ENCODE measurements around the gene HARBI1. TPM values are rescaled to one million over a fixed set of nuclear protein-coding genes. Genes with fewer than 3 reads are reported as not detected.

HARBI1 gene
- total and polyA plus RNA-seq, 2 of the 8 experiments (the other 6 are each of a cell fraction or from before 2014, with no cell fraction given), result 3.8 to 5.1 TPM

DNA sequence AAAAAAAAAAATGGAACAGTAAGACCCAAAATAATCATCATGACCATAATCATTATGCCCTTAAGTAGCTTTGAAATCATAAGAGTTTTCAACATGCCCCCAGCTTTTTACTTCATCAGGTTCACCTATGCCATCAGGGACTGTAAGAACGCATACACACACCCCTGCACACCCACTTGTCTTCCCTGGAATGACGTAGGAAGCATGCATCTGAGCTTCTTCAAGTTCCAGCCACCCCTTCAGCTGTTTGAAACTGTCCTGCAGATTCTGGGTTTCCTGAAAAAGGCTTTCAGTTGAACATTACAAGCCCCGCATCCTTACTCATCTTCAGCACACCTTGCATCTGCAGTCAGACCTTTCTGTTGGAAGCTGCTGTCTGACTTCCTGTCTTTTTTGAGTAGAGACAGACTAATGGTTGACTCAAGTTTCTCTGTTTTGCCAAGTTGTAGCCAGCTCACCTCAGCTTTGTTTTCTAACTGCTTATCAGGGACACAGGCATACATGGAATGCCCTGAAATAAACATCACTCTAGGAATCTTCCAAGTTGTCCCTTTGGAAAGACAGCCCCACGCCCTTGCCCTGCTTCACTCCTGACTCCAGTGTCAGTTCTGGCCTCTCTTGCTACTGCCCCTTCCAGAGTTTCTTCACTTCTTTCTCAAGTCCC is 46.4 kb upstream of the HARBI1 start:
- H4K5ac ChIP-seq (ENCODE audit: insufficient read length, low read depth, low read length), result no peak overlapping the region
- H3K4ac ChIP-seq (replicated peaks; ENCODE audit: insufficient read length, low read depth, low read length), result no peak overlapping the region
- peaks cover 16 to 49% (median 38%) of the 10 kb centered on the region in 4 experiments for H3K36me3 ChIP-seq (ENCODE audit: control insufficient read depth in 2 of 4, insufficient read depth in 4 of 4, low read length in 3 of 4)
- no peak overlapping the region for H3K56ac ChIP-seq (replicated peaks; ENCODE audit: insufficient read length, low read depth, low read length)
- H4K8ac ChIP-seq (ENCODE audit: extremely low read depth, insufficient read depth, low read length), result no peak overlapping the region
- H3K79me2 ChIP-seq (ENCODE audit: control insufficient read depth in 1 of 2, insufficient read depth in 2 of 2, low read length in 2 of 2), result no peaks in the 10 kb centered on the region
- CTCF ChIA-PET (ENCODE audit: partially characterized antibody), result interaction anchor here (0.7 to 1.9 kb wide), 3 partner anchors 9 to 220 kb away, joined by 3 to 6 read pairs (median 3); no protein-coding TSS in a partner anchor
- POLR2A ChIA-PET (ENCODE audit: partially characterized antibody), result interaction anchor here (0.6 kb wide), 1 partner anchor 26 kb away, joined by 3 read pairs; no protein-coding TSS in a partner anchor
- no peaks in the 10 kb centered on the region for H3K4me1 ChIP-seq (replicated peaks in 1 of 4; ENCODE audit: control insufficient read depth in 3 of 4, insufficient read depth in 4 of 4, low read length in 3 of 4)
- H3K27me3 ChIP-seq (replicated peaks in 1 of 4; ENCODE audit: control insufficient read depth in 3 of 4, extremely low read depth in 1 of 4, insufficient read depth in 3 of 4, low read length in 3 of 4), result no peaks in the 10 kb centered on the region
- no peak for DNase-seq (ENCODE audit: low read depth in 1 of 2, low spot score in 2 of 2)
- H2BK12ac ChIP-seq (ENCODE audit: low read depth, low read length), result no peak overlapping the region
- no peak overlapping the region for H3K14ac ChIP-seq (ENCODE audit: insufficient read length)
- FAIRE-seq, result no peak
- H2AFZ ChIP-seq (ENCODE audit: low read length), result no peak overlapping the region
- no peak overlapping the region for H2BK120ac ChIP-seq (replicated peaks; ENCODE audit: low read depth, low read length)
- H2BK15ac ChIP-seq (ENCODE audit: low read length), result no peak overlapping the region
- no peak overlapping the region for H4K91ac ChIP-seq (replicated peaks; ENCODE audit: insufficient read length, low read length)
- H3K79me1 ChIP-seq (ENCODE audit: low read depth, low read length), result no peaks in the 10 kb centered on the region
- H2BK20ac ChIP-seq (ENCODE audit: low read length), result no peak overlapping the region
- no peak overlapping the region for H3K18ac ChIP-seq (ENCODE audit: extremely low read depth, low read length)
- no peak overlapping the region for H2AK5ac ChIP-seq (ENCODE audit: low read depth, low read length)
- no peak overlapping the region for H3K4me3 ChIP-seq (ENCODE audit: extremely low read depth in 1 of 4, insufficient read depth in 2 of 4, low read depth in 3 of 4, low read length in 4 of 4)
- no peak overlapping the region for H3K4me2 ChIP-seq (ENCODE audit: insufficient read depth in 1 of 2, low read depth in 2 of 2, low read length in 2 of 2)
- 93% methylated on average over 4 of the region's 4 CpGs; no CpG with 5 or more reads in 1 of the 2 experiments for WGBS, 2 experiments (ENCODE audit: extremely low coverage in 1 of 2, insufficient coverage in 1 of 2, insufficient read length in 1 of 2, insufficient replicate concordance in 2 of 2, low coverage in 1 of 2, low lambda C conversion rate in 2 of 2, missing lambda C conversion rate in 1 of 2)
- no peak overlapping the region for H3K27ac ChIP-seq (ENCODE audit: low read depth, low read length)
- no peaks in the 10 kb centered on the region for H3K23me2 ChIP-seq (ENCODE audit: low read depth, low read length)
- H3K23ac ChIP-seq (ENCODE audit: insufficient read length), result no peak overlapping the region
- H3K9ac ChIP-seq (replicated peaks in 1 of 4; ENCODE audit: extremely low read depth in 1 of 4, low read depth in 3 of 4, low read length in 3 of 4), result no peak overlapping the region
- no peaks in the 10 kb centered on the region for H3K9me3 ChIP-seq (ENCODE audit: insufficient read depth in 2 of 2, low read depth in 1 of 2, low read length in 1 of 2)
- no peak overlapping the region for H2BK5ac ChIP-seq (ENCODE audit: low read depth, low read length)
- TF ChIP-seq SAP30 (IDR thresholded peaks at IDR 0.05; ENCODE audit: insufficient read depth, insufficient replicate concordance, low read length) (no peak), KDM5A (IDR thresholded peaks at IDR 0.05; ENCODE audit: low read length) (no peak), SP1 (IDR thresholded peaks at IDR 0.05; ENCODE audit: low read depth, low read length) (no peak), CHD1 (IDR thresholded peaks at IDR 0.05; ENCODE audit: low read depth, low read length) (no peak)
- H4K20me1 ChIP-seq (replicated peaks in 1 of 2; ENCODE audit: control insufficient read depth in 1 of 2, insufficient read depth in 2 of 2, low read length in 2 of 2), result peaks cover 0 to 2% of the 10 kb centered on the region in 2 experiments

All from H1 (cell line).